Inflammatory macrophage treated with lipopolysaccharide for 1 hour (primary cell): ENCODE results near the gene RGS12.
A peak's percentile ranks its signal among the peaks of the same experiment; 100 is the strongest.

ENCODE experiments used
- DNase-seq, 2 donors: peaks; one replicate each; pipeline ENCODE4 v3.0.0-alpha.2; 2020 to 2022

The RGS12 gene

GRCh38 chr4:3332498-3332897 is 39.7 kb downstream of the RGS12 start:
- no peak for DNase-seq

- no peak for DNase-seq
Measured at GRCh38 chr4:3334316-3334715, 41.5 kb downstream of the RGS12 start.

DNA sequence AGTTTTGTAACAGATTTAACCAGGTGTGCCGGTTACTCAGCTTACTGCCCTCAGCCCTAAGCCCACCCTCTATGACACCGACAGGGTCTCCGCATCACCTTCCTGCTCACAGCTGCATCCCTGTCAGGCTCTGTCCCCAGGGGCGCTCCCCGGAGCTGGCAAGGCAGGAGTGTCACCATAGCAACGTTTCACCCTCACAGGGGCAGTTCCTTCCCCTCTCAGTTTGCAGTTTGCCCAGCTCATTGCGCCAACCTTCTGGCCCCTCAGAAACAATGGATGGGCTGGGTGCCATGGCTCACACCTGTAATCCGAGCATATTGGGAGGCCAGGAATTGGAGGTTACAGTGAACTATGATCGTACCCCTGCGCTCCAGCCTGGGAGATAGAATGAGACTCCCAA is 42.6 kb downstream of the RGS12 start:
- DNase-seq: no peak

GRCh38 chr4:3335982-3336381 is 43.2 kb downstream of the RGS12 start:
- DNase-seq: no peak

DNA sequence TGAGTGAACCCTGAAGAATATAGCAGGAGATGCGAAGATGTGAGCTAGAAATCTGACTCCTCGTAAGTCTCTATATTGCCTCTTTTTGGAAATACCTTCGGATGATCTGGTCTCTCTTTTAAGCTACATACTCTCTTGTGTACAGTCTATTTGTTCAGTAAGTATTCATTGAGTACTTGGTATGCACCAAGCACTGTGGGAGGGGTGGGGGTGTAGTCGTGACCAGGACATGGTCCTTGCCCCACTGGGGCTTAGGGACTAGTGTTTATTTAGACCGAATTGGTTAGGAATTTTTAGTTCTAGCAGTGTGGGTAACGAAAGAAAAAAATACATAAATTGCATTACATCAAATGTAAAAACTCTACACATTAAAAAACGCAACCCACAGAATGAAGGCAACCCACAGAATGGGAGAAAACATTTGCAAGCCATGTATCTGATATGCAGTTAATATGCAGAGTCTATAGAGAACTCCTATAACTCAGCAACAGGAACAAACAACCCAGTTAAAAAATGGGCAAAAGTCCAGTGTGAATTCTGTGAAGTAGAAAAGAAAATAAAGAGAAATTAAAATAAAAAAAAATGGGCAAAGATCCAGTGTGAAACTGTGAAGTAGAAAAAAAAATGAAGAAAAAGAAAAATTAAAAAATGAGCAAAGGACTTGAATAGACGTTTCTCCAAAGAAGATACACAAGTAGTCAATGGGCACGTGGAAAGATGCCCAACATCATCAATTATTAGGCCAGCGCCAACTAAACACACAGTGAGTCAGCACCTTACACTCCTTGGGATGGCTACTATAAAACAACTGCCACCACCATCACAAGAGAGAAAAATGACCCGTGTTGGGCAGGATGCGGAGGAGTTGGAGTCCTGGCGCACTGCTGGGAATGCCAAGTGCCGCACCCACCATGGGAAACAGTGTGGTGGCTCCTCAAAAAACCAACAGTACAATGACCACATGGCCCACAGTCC is 43.8 kb downstream of the RGS12 start:
- DNase-seq: no peak

GRCh38 chr4:3337357-3337732 is 44.5 kb downstream of the RGS12 start:
- DNase-seq: no peak

DNA sequence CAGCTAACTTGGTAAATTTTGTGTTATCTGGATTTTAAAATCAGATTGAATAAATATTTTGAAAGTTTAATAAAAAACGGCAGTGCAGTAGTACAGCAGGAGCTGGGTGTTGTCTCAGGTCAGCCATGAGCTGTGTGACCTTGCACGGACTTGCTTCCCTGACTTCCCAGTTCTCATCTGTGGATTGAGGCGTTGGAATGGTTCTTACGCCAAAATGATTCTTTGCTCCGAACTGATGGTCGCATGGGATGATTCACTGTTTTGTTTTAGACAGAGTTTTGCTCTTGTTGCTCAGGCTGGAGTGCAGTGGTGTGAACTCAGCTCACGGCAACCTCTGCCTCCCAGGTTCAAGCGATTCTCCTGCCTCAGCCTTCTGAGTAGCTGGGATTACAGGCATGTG is 45.0 kb downstream of the RGS12 start:
- DNase-seq: no peak

DNA sequence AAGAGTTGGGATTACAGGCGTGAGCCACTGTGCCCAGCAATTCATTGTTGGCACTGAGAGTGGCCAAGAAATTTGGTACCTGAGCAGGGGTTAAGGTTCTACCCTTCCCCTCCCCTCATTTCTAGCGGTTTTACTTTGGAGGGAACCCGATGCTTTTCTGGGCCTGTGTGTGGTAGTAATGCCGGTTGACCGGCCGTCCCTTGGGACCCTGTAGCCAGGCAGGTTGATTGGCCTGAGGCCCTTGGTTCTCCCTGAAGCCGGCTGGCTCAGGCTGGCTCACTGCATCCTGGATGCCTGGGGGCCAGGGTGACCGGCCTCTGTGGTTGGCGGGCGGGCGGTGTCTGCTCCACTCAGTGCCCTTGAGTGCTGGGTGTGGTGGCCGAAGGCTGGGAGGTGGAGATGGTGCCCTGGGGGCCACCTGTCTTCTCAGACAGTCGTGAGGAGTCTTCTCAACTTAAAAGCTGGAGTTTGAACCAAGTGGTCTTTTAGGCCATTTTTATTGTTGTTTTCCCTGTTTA is 45.6 kb downstream of the RGS12 start:
- no peak for DNase-seq

DNA sequence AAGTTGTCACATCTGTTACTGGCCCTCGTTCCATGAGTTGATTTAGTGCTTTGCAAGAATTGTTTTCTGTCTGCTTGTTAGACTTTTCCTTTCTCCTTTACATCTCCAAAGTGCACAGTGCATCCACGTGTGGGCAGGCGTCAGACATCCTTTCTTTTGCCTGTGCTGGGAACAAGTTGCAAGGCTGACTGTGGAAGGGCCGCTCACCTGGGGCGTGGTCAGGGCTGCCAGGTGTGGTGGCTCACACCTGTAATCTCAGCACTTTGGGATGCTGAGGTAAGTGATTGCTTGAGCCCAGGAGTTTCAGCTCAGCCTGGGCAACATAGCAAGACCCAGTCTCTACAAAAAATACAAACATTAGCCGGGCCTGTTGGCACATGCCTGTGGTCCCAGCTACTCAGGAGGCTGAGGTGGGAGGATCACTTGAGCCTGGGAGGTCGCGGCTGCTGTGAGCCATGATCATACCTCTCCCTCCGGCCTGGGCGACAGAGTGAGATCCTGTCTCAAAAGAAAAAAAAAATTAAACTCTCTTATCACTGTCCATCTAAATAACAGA is 46.2 kb downstream of the RGS12 start:
- DNase-seq: no peak

- DNase-seq: no peak
Measured at GRCh38 chr4:3339577-3339976, 46.8 kb downstream of the RGS12 start.

GRCh38 chr4:3340038-3340699 is 47.3 kb downstream of the RGS12 start:
- DNase-seq: no peak

DNA sequence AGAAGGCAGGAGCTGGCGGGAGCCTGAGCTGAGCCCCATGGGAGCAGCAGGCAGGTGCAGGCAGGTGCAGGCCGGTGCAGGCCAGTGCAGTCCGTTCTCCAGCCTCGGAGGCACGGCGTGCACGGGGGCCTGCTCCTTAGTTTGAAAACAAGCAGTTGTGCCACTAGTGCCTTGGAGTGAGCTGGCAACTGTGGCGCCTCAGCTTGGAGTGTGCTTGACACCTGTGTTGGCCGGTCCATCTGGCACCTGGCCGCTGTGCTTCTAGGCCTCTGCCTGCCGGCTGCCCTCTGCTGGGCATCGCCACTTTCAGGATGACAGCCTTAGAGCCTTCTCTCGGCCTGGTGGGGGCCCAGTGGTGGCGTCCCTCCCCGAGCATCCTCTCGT is 47.9 kb downstream of the RGS12 start:
- DNase-seq: no peak

DNA sequence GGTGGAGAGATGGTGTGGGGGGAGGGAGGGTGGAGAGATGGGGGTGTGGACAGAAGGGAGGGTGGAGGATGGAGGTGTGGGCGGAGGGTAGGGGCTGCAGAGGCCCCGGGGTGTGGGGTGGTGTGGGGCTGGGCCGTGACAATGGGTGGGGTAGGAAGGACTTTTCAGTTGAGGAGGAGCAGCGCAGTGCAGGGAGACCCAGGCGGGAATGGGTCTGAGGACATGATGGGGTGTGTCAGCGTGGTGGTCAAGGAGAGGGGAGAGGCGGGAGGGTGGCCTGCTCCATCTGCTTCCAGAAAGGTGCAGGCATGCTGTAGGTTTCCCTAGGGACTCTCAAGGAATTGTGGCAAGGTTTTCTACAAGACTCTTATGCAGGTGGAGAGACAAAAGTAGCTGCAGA is 48.9 kb downstream of the RGS12 start:
- no peak for DNase-seq

- peak in 1 of 2 donors; percentile 40 for DNase-seq
Measured at GRCh38 chr4:3342182-3342854, 49.5 kb downstream of the RGS12 start.
